A549 (cell line): ENCODE measurements around the gene SIGLEC8.

Experiments
- CTCF ChIP-seq: fragments of >200 bp; sonication (Bioruptor Twin); formaldehyde crosslinking; IDR thresholded peaks from 3 replicates; pipeline ENCODE4 v1.5.1; 2016
- MYC ChIP-seq: IDR thresholded peaks from 2 replicates; pipeline ENCODE4 v1.6.1; 2012; ENCODE audit warnings: mild to moderate bottlenecking, inconsistent platforms, low read length, improper control_type of control experiment, borderline replicate concordance
- PHF8 ChIP-seq: fragments of 200-600 bp; sonication (generic); IDR thresholded peaks from 2 replicates; pipeline ENCODE4 v1.6.1; 2016; ENCODE audit warnings: low read depth, mild to moderate bottlenecking, antibody characterized with exemption, moderate library complexity, borderline replicate concordance
- POLR2AphosphoS2 ChIP-seq: conservative IDR thresholded peaks from 2 replicates; pipeline ENCODE4 v1.6.1; 2012; ENCODE audit warnings: low read length, improper control_type of control experiment, inconsistent platforms
- RAD21 ChIP-seq, 2 experiments: fragments of >200 bp in 1 of 2; sonication (Bioruptor Twin) in 1 of 2; formaldehyde crosslinking in 1 of 2; IDR thresholded peaks in 1 of 2; conservative IDR thresholded peaks in 1 of 2; 2 replicates in 1 of 2; 3 replicates in 1 of 2; pipeline ENCODE4 v1.6.1; 2012 to 2018; ENCODE audit warnings: inconsistent platforms in 1 of 2
- ZNF302 ChIP-seq: fragments of 250-450 bp; sonication (Bioruptor Pico); IDR thresholded peaks from 2 replicates; pipeline ENCODE4 v1.9.0; 2021; ENCODE audit warnings: inconsistent platforms, mild to moderate bottlenecking, moderate library complexity

DNA sequence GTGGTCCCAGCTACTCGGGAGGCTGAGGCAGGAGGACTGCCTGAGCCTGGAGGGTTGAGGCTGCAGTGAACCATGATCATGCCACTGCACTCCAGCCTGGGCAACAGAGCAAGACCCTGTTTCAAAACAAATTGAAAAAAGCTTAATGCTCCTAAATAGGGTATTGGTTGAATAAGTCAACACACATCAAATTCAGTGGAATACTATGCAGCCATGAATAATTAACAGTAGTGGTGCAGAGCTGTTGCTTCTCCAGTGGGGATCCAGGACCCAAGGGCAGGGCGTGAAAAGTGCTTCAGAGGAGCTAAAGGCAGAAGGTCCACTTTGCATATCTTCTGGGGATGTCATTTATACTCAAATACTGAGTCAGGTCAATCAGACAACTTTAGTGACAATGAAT, 18.2 kb downstream of the SIGLEC8 start:
- TF ChIP-seq CTCF (no peak), RAD21 (conservative IDR thresholded peaks at IDR 0.05 in 1 of 2, IDR thresholded peaks at IDR 0.05 in 1 of 2) (no peak), POLR2AphosphoS2 (no peak), MYC (no peak), PHF8 (no peak), ZNF302 (no peak)
